GDM1 (cell line): ENCODE measurements around the gene ELP4.

Experiments
- DNase-seq: peaks from one replicate; lab custom pipeline; 2025; lab: John Stamatoyannopoulos, UW

Gene ELP4

GRCh38 chr11:31800398-31801265, 291.1 kb downstream of the ELP4 start:
- no peak for DNase-seq

- no peak for DNase-seq
These were observed 291.7 kb downstream of the ELP4 start for GRCh38 chr11:31801298-31801702.

- DNase-seq, result no peak
These were observed 292.5 kb downstream of the ELP4 start for GRCh38 chr11:31802000-31802551.

- DNase-seq, result no peak
These were observed 293.0 kb downstream of the ELP4 start for GRCh38 chr11:31802609-31802989.

GRCh38 chr11:31802990-31803812, 293.6 kb downstream of the ELP4 start:
- DNase-seq, result no peak

- no peak for DNase-seq
These were observed 294.3 kb downstream of the ELP4 start for GRCh38 chr11:31803813-31804311.

- DNase-seq, result no peak
These were observed 294.9 kb downstream of the ELP4 start for GRCh38 chr11:31804312-31805036.

GRCh38 chr11:31805037-31805628, 295.6 kb downstream of the ELP4 start:
- no peak for DNase-seq

GRCh38 chr11:31805629-31806185, 296.1 kb downstream of the ELP4 start:
- DNase-seq, result no peak

GRCh38 chr11:31806186-31806927, 296.8 kb downstream of the ELP4 start:
- DNase-seq, result no peak

GRCh38 chr11:31806928-31807798, 297.6 kb downstream of the ELP4 start:
- no peak for DNase-seq

GRCh38 chr11:31807799-31808667, 298.5 kb downstream of the ELP4 start:
- no peak for DNase-seq

- DNase-seq, result no peak
These were observed 299.4 kb downstream of the ELP4 start for GRCh38 chr11:31808721-31809540.

GRCh38 chr11:31809541-31809856, 299.9 kb downstream of the ELP4 start:
- DNase-seq, result no peak

- DNase-seq, result no peak
These were observed 300.6 kb downstream of the ELP4 start for GRCh38 chr11:31809857-31810778.

GRCh38 chr11:31810779-31811647, 301.4 kb downstream of the ELP4 start, which contains the start of gene PAX6:
Gene PAX6, minus strand, starts transcription at chr11:31811322. Its CDS starts 4,911 bp downstream, at chr11:31806411.
- peak; percentile 34 for DNase-seq
